KMS-11 (cell line): ENCODE measurements around the gene PFKM.
"Not testable (repeated sequence)": the region's sequence is repeated elsewhere in the genome, so short reads cannot be mapped to it uniquely, and the experiment has no call there.

ENCODE experiments used
- H2AFZ ChIP-seq: fragments of 200-600 bp; sonication (generic); 2 replicates; pipeline ENCODE4 v1.6.1; 2016; ENCODE audit warnings: antibody characterized with exemption, mixed run types, low read depth
- H3K27ac ChIP-seq: fragments of 200-600 bp; sonication (generic); 2 replicates; pipeline ENCODE4 v1.6.1; 2016; ENCODE audit warnings: mild to moderate bottlenecking, mixed run types
- H3K27me3 ChIP-seq: fragments of 200-600 bp; sonication (generic); 2 replicates; pipeline ENCODE4 v1.6.1; 2017; ENCODE audit warnings: mild to moderate bottlenecking, low read depth, mixed run types, moderate library complexity; ENCODE audit not compliant: insufficient read depth
- H3K36me3 ChIP-seq: fragments of 200-600 bp; sonication (generic); 2 replicates; pipeline ENCODE4 v1.6.1; 2017; ENCODE audit warnings: mild to moderate bottlenecking, mixed run types; ENCODE audit not compliant: insufficient read depth
- H3K4me1 ChIP-seq: fragments of 200-600 bp; sonication (generic); 2 replicates; pipeline ENCODE4 v1.6.1; 2016; ENCODE audit warnings: mild to moderate bottlenecking, low read depth, mixed run types; ENCODE audit not compliant: poor library complexity, severe bottlenecking
- H3K4me2 ChIP-seq: fragments of 200-600 bp; sonication (generic); 2 replicates; pipeline ENCODE4 v1.7.0; 2016; ENCODE audit warnings: mild to moderate bottlenecking, mixed run types
- H3K4me3 ChIP-seq: fragments of 200-600 bp; sonication (generic); IDR thresholded peaks from 2 replicates; pipeline ENCODE4 v1.6.1; 2017; ENCODE audit warnings: low read depth, low read length, mixed read lengths; ENCODE audit not compliant: insufficient read depth
- H3K79me2 ChIP-seq: fragments of 200-600 bp; sonication (generic); 2 replicates; pipeline ENCODE4 v1.6.1; 2016; ENCODE audit warnings: low read depth, mixed run types; ENCODE audit not compliant: insufficient read depth
- H3K9ac ChIP-seq: fragments of 200-600 bp; sonication (generic); 2 replicates; pipeline ENCODE4 v1.6.1; 2016; ENCODE audit warnings: mild to moderate bottlenecking, mixed run types
- H4K20me1 ChIP-seq: fragments of 200-600 bp; sonication (generic); 2 replicates; pipeline ENCODE4 v1.6.1; 2016; ENCODE audit warnings: mild to moderate bottlenecking, mixed run types; ENCODE audit not compliant: insufficient read depth
- TF ChIP-seq, protein P1 (sequence below): fragments of 200-600 bp; sonication (generic); conservative IDR thresholded peaks from 2 replicates; pipeline ENCODE4 v1.6.1; 2017; ENCODE audit warnings: low read depth, mild to moderate bottlenecking, antibody characterized with exemption, low read length, moderate library complexity, mixed read lengths

PFKM gene

DNA sequence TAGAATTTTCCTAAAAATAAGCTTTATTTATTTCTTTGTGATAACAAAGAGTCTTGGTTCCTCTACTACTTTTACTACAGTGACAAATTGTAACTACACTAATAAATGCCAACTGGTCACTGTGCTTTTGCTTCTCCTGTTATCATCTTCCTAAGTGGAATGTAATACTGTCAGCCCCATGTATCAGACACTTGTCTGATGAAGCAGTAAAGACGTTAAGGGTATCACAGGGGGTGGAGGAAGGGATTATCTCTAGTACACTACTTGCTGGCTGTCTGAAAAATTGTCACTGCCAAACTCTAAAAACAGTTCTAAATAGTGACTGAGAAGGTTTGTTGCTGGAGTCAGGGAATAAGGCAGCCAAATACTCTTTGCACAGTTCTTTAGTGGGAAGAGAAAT lies 26.8 kb downstream of the PFKM start:
- Histone ChIP-seq H3K27ac (no peak overlapping the region), H3K4me2 (no peak overlapping the region)
- TF ChIP-seq, protein P1, sequence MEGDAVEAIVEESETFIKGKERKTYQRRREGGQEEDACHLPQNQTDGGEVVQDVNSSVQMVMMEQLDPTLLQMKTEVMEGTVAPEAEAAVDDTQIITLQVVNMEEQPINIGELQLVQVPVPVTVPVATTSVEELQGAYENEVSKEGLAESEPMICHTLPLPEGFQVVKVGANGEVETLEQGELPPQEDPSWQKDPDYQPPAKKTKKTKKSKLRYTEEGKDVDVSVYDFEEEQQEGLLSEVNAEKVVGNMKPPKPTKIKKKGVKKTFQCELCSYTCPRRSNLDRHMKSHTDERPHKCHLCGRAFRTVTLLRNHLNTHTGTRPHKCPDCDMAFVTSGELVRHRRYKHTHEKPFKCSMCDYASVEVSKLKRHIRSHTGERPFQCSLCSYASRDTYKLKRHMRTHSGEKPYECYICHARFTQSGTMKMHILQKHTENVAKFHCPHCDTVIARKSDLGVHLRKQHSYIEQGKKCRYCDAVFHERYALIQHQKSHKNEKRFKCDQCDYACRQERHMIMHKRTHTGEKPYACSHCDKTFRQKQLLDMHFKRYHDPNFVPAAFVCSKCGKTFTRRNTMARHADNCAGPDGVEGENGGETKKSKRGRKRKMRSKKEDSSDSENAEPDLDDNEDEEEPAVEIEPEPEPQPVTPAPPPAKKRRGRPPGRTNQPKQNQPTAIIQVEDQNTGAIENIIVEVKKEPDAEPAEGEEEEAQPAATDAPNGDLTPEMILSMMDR: no peak

DNA sequence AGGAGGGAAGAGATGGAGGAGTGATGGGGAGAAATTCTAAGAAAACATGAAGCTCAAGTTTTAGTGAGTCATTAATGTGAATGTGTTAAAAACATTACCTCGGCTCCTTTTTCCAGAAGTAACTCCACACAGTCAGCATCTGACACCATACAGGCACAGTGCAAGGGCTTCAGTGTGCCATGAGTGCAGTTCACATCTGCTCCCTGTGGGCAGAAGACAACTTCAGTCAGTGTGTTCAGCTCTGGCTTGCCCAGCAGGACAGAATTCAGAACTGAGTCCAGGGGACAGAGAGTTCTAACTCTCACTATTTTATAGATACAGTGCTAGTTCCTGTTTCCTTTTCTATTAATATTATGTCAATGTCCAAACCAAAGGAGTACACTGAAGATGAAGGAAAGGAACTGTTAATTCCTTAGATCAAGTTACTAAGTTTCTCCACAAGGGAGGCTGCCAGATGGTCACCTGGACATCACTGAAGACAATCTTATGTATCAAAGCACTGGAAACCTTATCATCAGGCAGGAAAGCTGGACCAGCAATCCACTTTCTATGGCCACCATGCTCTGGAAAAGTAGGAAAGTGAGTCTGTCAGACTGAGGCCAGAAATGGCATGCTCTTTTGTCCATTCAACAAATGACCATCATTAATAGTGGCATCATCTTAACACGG lies 32.1 kb downstream of the PFKM start:
- Histone ChIP-seq H3K79me2 (peaks cover 30% of the 10 kb centered on the region), H3K36me3 (peaks cover 10% of the 10 kb centered on the region; the same call in 1 of the 2 replicates), H3K4me2 (peak overlapping the region; percentile 30; the same call in 1 of the 2 replicates), H3K27ac (peak overlapping the region; percentile 71), H4K20me1 (no peaks in the 10 kb centered on the region), H3K27me3 (no peaks in the 10 kb centered on the region), H2AFZ (no peak overlapping the region), H3K4me3 (no peak overlapping the region), H3K9ac (no peak overlapping the region), H3K4me1 (peaks cover 55% of the 10 kb centered on the region)
- TF ChIP-seq, protein P1: no peak

More for the DNA sequence above, 26.8 kb downstream of the PFKM start:
- no peak overlapping the region for H3K4me3 ChIP-seq
- H4K20me1 ChIP-seq: no peaks in the 10 kb centered on the region
- peaks cover 6% of the 10 kb centered on the region for H3K4me1 ChIP-seq
- no peak overlapping the region for H2AFZ ChIP-seq
- peaks cover 4% of the 10 kb centered on the region; the same call in 1 of the 2 replicates for H3K36me3 ChIP-seq
- no peak overlapping the region for H3K9ac ChIP-seq
- H3K27me3 ChIP-seq: no peaks in the 10 kb centered on the region
- no peaks in the 10 kb centered on the region for H3K79me2 ChIP-seq

DNA sequence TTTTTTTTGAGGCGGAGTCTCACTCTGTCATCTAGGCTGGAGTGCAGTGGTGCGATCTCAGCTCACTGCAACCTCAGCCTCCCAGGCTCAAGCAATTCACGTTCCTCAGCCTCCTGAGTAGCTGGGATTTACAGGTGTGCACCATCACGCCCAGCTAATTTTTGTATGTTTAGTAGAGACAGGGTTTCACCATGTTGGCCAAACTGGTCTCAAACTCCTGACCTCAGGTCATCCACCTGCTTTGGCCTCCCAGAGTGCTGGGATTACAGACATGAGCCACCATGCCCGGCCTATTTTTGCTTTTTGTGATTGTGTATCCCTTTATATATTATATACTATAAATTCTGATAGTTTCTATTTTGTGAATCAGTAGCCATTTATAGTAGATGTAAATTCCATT lies 36.6 kb downstream of the PFKM start:
- not testable (repeated sequence) for H2AFZ ChIP-seq, H4K20me1 ChIP-seq, H3K4me3 ChIP-seq, H3K27ac ChIP-seq, H3K9ac ChIP-seq, H3K27me3 ChIP-seq
- H3K79me2 ChIP-seq: peaks cover 38% of the 10 kb centered on the region
- H3K4me2 ChIP-seq: peak overlapping the region; percentile 85
- H3K36me3 ChIP-seq: peaks cover 10% of the 10 kb centered on the region; the same call in 1 of the 2 replicates
- H3K4me1 ChIP-seq: peaks cover 62% of the 10 kb centered on the region

DNA sequence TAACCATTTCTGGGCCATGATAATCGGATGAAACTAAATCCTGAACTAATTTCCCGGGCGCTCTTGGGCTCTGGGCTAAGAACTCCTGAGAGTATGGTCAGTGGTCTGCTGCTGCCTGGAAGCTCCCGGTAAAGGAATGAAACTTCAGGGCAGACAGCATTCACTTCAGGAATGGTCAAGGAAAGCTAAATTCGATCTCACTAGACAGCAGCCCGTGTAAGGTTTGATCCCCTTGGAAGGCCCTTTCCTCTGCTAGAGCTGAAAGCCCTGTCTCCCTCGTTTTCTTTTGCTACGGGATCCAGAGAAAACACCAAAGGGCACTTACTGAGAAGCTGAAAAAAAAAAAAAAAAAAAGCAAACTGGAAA lies 37.5 kb downstream of the PFKM start:
- Histone ChIP-seq H4K20me1 (no peaks in the 10 kb centered on the region), H3K4me1 (peaks cover 54% of the 10 kb centered on the region), H3K27ac (peak overlapping the region; percentile 48), H2AFZ (peak overlapping the region; percentile 82), H3K4me2 (peak overlapping the region; percentile 85), H3K36me3 (peaks cover 5% of the 10 kb centered on the region; the same call in 1 of the 2 replicates), H3K79me2 (peaks cover 38% of the 10 kb centered on the region), H3K27me3 (no peaks in the 10 kb centered on the region), H3K4me3 (no peak overlapping the region), H3K9ac (peak overlapping the region; percentile 55; the same call in 1 of the 2 replicates)
- TF ChIP-seq, protein P1: no peak
